ENCODE results near the gene COPG1. TPM values are rescaled to one million over a fixed set of nuclear protein-coding genes. Genes with fewer than 3 reads are reported as not detected.

COPG1 gene
- polyA plus RNA-seq, 1 of the 3 experiments (the other 2 are of a cell fraction) = 114 TPM

DNA sequence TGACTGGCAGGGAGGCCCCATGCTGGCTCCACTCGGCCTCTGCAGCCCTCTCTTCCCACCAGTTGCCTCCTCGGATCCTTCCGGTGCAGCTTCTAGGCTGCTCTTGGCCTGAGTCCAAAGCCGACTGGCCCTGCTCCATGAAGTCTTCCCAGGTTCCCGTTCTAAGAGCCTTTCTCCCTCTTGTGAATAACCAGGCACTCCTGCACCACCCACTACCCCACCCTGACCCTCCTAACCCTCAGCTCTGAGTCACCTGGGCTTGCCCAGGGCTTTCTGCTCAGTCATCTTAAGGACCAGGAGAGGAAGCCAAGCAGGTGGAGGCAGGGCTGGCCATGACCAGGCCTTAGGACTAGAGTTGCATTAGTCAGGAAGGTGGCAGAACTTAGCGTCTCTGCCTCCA lies 37.6 kb upstream of the COPG1 start:
- no peaks in the 10 kb centered on the region for H3K79me2 ChIP-seq (ENCODE audit: insufficient read depth)
- no peaks in the 10 kb centered on the region for H3K27me3 ChIP-seq (ENCODE audit: insufficient read depth)
- no peak overlapping the region for H3K9ac ChIP-seq
- peak overlapping the region; percentile 2 to 47; a peak in 2 of 4 replicates for H3K27ac ChIP-seq (ENCODE audit: low read depth in 2 of 2, low read length in 1 of 2)
- H3F3A ChIP-seq (replicated peaks; ENCODE audit: insufficient read depth) = peaks cover 8% of the 10 kb centered on the region
- H3K4me2 ChIP-seq = peak overlapping the region; percentile 45; the same call in 1 of the 2 replicates
- DNase-seq = peak; percentile 53
- ChIA-PET CTCF (interaction anchor here (1.1 kb wide), 1 partner anchor 34 kb away, joined by 5 read pairs; no protein-coding TSS in a partner anchor), POLR2A (no interaction called here)
- no peaks in the 10 kb centered on the region for H4K20me1 ChIP-seq (ENCODE audit: insufficient read depth)
- H3K4me1 ChIP-seq (ENCODE audit: control insufficient read depth in 1 of 2, insufficient read depth in 2 of 2, low read depth in 1 of 2, low read length in 1 of 2) = peaks cover 4 to 6% of the 10 kb centered on the region in 2 experiments; a peak in 2 of 4 replicates
- TF ChIP-seq, protein P1, sequence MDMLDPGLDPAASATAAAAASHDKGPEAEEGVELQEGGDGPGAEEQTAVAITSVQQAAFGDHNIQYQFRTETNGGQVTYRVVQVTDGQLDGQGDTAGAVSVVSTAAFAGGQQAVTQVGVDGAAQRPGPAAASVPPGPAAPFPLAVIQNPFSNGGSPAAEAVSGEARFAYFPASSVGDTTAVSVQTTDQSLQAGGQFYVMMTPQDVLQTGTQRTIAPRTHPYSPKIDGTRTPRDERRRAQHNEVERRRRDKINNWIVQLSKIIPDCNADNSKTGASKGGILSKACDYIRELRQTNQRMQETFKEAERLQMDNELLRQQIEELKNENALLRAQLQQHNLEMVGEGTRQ (IDR thresholded peaks at IDR 0.05; ENCODE audit: borderline replicate concordance, low read depth, low read length) = no peak
- peak; percentile 74; the same call in 1 of the 2 replicates for TF ChIP-seq RXRA (IDR thresholded peaks at IDR 0.05; ENCODE audit: borderline replicate concordance, low read depth)
- TF ChIP-seq, protein P2, sequence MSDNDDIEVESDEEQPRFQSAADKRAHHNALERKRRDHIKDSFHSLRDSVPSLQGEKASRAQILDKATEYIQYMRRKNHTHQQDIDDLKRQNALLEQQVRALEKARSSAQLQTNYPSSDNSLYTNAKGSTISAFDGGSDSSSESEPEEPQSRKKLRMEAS (IDR thresholded peaks at IDR 0.05; ENCODE audit: low read depth) = no peak
- peak; percentile 14; the same call in 1 of the 2 replicates for TF ChIP-seq POLR2AphosphoS5 (IDR thresholded peaks at IDR 0.05; ENCODE audit: low read depth, low read length)
- TF ChIP-seq FOSL2 (IDR thresholded peaks at IDR 0.05; ENCODE audit: borderline replicate concordance, low read depth) = peak; percentile 75; the same call in 1 of the 2 replicates
- TF ChIP-seq NFIC (IDR thresholded peaks at IDR 0.05; ENCODE audit: borderline replicate concordance) = peak; percentile 91
- peak; percentile 65; the same call in 1 of the 2 replicates for TF ChIP-seq TCF12 (IDR thresholded peaks at IDR 0.05)
- TF ChIP-seq TAF1 (IDR thresholded peaks at IDR 0.05; ENCODE audit: borderline replicate concordance, low read depth, low read length) = peak; percentile 12; the same call in 1 of the 2 replicates
- TF ChIP-seq EP300 (IDR thresholded peaks at IDR 0.05; ENCODE audit: borderline replicate concordance in 1 of 2, low read depth in 1 of 2, low read length in 1 of 2) = peak in 1 of 2 experiments; percentile 43; a peak in 1 of 4 replicates
- no peaks in the 10 kb centered on the region for H3K36me3 ChIP-seq (replicated peaks in 1 of 2; ENCODE audit: control insufficient read depth in 1 of 2, insufficient read depth in 2 of 2, low read length in 1 of 2)
- H3K9me2 ChIP-seq = no peaks in the 10 kb centered on the region
- H2AFZ ChIP-seq (ENCODE audit: low read depth) = peak overlapping the region; percentile 72
- H3K4me3 ChIP-seq (ENCODE audit: low read depth in 2 of 2, low read length in 1 of 2) = no peak overlapping the region
- H3K9me3 ChIP-seq = no peaks in the 10 kb centered on the region
- 11% methylated on average over 6 of the region's 6 CpGs for WGBS (ENCODE audit: low lambda C conversion rate)

DNA sequence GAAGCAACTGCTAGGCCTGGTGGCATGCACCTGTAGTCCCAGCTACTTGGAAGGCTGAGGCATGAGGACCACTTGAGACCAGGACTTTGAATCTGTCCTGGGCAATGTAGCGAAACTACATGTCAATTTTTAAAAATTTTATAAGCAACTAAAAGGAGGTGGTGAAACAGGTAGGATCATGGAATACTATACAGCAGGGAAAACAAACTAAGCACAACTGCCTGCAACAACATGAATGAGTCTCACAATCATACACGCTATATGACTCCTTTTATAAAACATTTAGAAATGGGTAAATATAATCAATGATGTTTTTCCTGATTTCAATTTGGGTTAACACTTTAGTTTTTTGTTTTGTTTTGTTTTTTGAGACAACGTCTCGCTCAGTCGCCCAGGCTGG lies 36.2 kb upstream of the COPG1 start:
- no peak overlapping the region for H3K9ac ChIP-seq
- no peak overlapping the region for H3K4me2 ChIP-seq
- ChIA-PET CTCF (interaction anchor here (1.0 to 1.2 kb wide), 2 partner anchors 12 to 32 kb away, joined by 3 to 4 read pairs; no protein-coding TSS in a partner anchor), POLR2A (no interaction called here)
- TF ChIP-seq, protein P3, sequence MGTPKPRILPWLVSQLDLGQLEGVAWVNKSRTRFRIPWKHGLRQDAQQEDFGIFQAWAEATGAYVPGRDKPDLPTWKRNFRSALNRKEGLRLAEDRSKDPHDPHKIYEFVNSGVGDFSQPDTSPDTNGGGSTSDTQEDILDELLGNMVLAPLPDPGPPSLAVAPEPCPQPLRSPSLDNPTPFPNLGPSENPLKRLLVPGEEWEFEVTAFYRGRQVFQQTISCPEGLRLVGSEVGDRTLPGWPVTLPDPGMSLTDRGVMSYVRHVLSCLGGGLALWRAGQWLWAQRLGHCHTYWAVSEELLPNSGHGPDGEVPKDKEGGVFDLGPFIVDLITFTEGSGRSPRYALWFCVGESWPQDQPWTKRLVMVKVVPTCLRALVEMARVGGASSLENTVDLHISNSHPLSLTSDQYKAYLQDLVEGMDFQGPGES (IDR thresholded peaks at IDR 0.05; ENCODE audit: low read depth, low read length) = no peak
- TF ChIP-seq NFIC (IDR thresholded peaks at IDR 0.05; ENCODE audit: borderline replicate concordance) = no peak
- no peak for TF ChIP-seq JUND (IDR thresholded peaks at IDR 0.05)
- no peak for TF ChIP-seq MXI1 (IDR thresholded peaks at IDR 0.05; ENCODE audit: low read depth, low read length)
- TF ChIP-seq, protein P1 (IDR thresholded peaks at IDR 0.05; ENCODE audit: borderline replicate concordance, low read depth, low read length) = no peak
- no peak for TF ChIP-seq TAF1 (IDR thresholded peaks at IDR 0.05; ENCODE audit: borderline replicate concordance, low read depth, low read length)
- TF ChIP-seq ELF1 (IDR thresholded peaks at IDR 0.05) = no peak
- no peak overlapping the region for H3K27ac ChIP-seq (ENCODE audit: low read depth in 2 of 2, low read length in 1 of 2)
- no peaks in the 10 kb centered on the region for H3K27me3 ChIP-seq (ENCODE audit: insufficient read depth)
- DNase-seq = no peak
- no peak overlapping the region for H3K4me3 ChIP-seq (ENCODE audit: low read depth in 2 of 2, low read length in 1 of 2)
- H3K9me3 ChIP-seq = no peaks in the 10 kb centered on the region
- H3K4me1 ChIP-seq (ENCODE audit: control insufficient read depth in 1 of 2, insufficient read depth in 2 of 2, low read depth in 1 of 2, low read length in 1 of 2) = peaks cover 4 to 6% of the 10 kb centered on the region in 2 experiments; a peak in 2 of 4 replicates
- H3K36me3 ChIP-seq (replicated peaks in 1 of 2; ENCODE audit: control insufficient read depth in 1 of 2, insufficient read depth in 2 of 2, low read length in 1 of 2) = no peaks in the 10 kb centered on the region
- 96% methylated on average over 5 of the region's 5 CpGs for WGBS (ENCODE audit: low lambda C conversion rate)
- H3F3A ChIP-seq (replicated peaks; ENCODE audit: insufficient read depth) = peaks cover 8% of the 10 kb centered on the region
- H3K79me2 ChIP-seq (ENCODE audit: insufficient read depth) = no peaks in the 10 kb centered on the region
- no peak overlapping the region for H2AFZ ChIP-seq (ENCODE audit: low read depth)
- H3K9me2 ChIP-seq = no peaks in the 10 kb centered on the region
- H4K20me1 ChIP-seq (ENCODE audit: insufficient read depth) = no peaks in the 10 kb centered on the region
